Loucy (cell line): Measurements from ENCODE around the gene PFKFB2.

Experiments
- H2AFZ ChIP-seq: fragments of 200-600 bp; sonication (generic); 2 replicates; pipeline ENCODE4 v1.6.0; 2016; ENCODE audit warnings: antibody characterized with exemption, mild to moderate bottlenecking, low read length, moderate library complexity
- H3F3A ChIP-seq: fragments of 200-600 bp; 2 replicates; pipeline ENCODE4 v1.6.0; 2016; ENCODE audit warnings: antibody characterized with exemption, low read depth, mild to moderate bottlenecking
- H3K27me3 ChIP-seq: fragments of 200-600 bp; sonication (generic); 2 replicates; pipeline ENCODE4 v1.6.1; 2014; ENCODE audit warnings: low read length, mild to moderate bottlenecking; ENCODE audit not compliant: insufficient read depth, poor library complexity, severe bottlenecking
- H3K36me3 ChIP-seq: fragments of 200-600 bp; sonication (generic); 2 replicates; pipeline ENCODE4 v1.6.1; 2016; ENCODE audit warnings: low read length; ENCODE audit not compliant: insufficient read depth
- H3K4me1 ChIP-seq: fragments of 200-600 bp; sonication (generic); 2 replicates; pipeline ENCODE4 v1.5.1; 2014; ENCODE audit warnings: low read length, mild to moderate bottlenecking; ENCODE audit not compliant: insufficient read depth, poor library complexity, severe bottlenecking
- H3K4me2 ChIP-seq: fragments of 200-600 bp; sonication (generic); 2 replicates; pipeline ENCODE4 v1.6.0; 2014; ENCODE audit warnings: antibody characterized with exemption, low read length, low read depth, mild to moderate bottlenecking; ENCODE audit not compliant: poor library complexity, severe bottlenecking
- H3K4me3 ChIP-seq: fragments of 200-600 bp; sonication (generic); 2 replicates; pipeline ENCODE4 v1.5.1; 2014; ENCODE audit warnings: low read length, mild to moderate bottlenecking, mixed read lengths; ENCODE audit not compliant: poor library complexity, severe bottlenecking
- H3K79me2 ChIP-seq: fragments of 200-600 bp; sonication (generic); 2 replicates; pipeline ENCODE4 v1.6.1; 2014; ENCODE audit warnings: low read length; ENCODE audit not compliant: insufficient read depth
- H3K9ac ChIP-seq: fragments of 200-600 bp; sonication (generic); 2 replicates; pipeline ENCODE4 v1.6.0; 2014; ENCODE audit warnings: mild to moderate bottlenecking, low read depth, low read length, moderate library complexity; ENCODE audit not compliant: poor library complexity, severe bottlenecking
- H3K9me2 ChIP-seq: fragments of 200-600 bp; sonication (generic); replicated peaks from 2 replicates; pipeline ENCODE4 v1.6.1; 2016; ENCODE audit warnings: low read depth, low read length, mixed read lengths
- H3K9me3 ChIP-seq: fragments of 200-600 bp; sonication (generic); 2 replicates; pipeline ENCODE4 v1.6.1; 2014; ENCODE audit warnings: mild to moderate bottlenecking, antibody characterized with exemption, low read length, low read depth; ENCODE audit not compliant: insufficient read depth
- H4K20me1 ChIP-seq: fragments of 200-600 bp; sonication (generic); 2 replicates; pipeline ENCODE4 v1.6.0; 2014; ENCODE audit warnings: antibody characterized with exemption, low read length, mild to moderate bottlenecking; ENCODE audit not compliant: insufficient read depth, poor library complexity, severe bottlenecking
- EZH2phosphoT487 ChIP-seq: fragments of 200-600 bp; IDR thresholded peaks from 2 replicates; pipeline ENCODE4 v1.6.1; 2018; ENCODE audit warnings: antibody characterized with exemption, mild to moderate bottlenecking, moderate library complexity, borderline replicate concordance
- TF ChIP-seq, protein P1 (sequence below): fragments of 200-600 bp; sonication (generic); conservative IDR thresholded peaks from 2 replicates; pipeline ENCODE4 v1.5.1; 2014; ENCODE audit warnings: mild to moderate bottlenecking, antibody characterized with exemption, low read length

PFKFB2 gene

DNA sequence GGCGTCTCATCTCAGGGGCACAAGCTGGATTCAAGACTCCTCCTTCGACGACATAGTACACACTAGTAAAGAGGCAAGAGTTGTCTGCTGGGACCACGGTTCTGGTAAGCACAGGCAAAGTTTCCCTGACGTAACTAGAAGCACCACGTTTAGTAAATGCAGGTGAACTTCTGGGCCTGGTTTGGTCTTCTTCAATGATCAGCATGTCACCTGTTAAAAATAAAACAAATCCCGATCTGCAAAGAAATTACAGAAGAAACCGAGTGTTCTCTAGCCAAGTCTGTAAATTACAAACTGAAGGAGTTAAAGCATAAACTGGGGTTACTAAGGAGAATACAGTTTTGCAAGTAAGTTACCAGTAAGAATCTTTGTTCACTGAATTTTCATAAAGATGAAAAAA is 3.6 kb upstream of the PFKFB2 start:
- Histone ChIP-seq H3F3A (no peaks in the 10 kb centered on the region), H2AFZ (no peak overlapping the region), H3K9ac (peak overlapping the region; percentile 77), H4K20me1 (peaks cover 10% of the 10 kb centered on the region), H3K79me2 (peaks cover 37% of the 10 kb centered on the region), H3K4me1 (peaks cover 4% of the 10 kb centered on the region), H3K4me2 (peak overlapping the region; percentile 68), H3K27me3 (no peaks in the 10 kb centered on the region), H3K9me3 (no peaks in the 10 kb centered on the region), H3K9me2 (no peaks in the 10 kb centered on the region), H3K36me3 (no peaks in the 10 kb centered on the region), H3K4me3 (peak overlapping the region; percentile 79)
- TF ChIP-seq, protein P1, sequence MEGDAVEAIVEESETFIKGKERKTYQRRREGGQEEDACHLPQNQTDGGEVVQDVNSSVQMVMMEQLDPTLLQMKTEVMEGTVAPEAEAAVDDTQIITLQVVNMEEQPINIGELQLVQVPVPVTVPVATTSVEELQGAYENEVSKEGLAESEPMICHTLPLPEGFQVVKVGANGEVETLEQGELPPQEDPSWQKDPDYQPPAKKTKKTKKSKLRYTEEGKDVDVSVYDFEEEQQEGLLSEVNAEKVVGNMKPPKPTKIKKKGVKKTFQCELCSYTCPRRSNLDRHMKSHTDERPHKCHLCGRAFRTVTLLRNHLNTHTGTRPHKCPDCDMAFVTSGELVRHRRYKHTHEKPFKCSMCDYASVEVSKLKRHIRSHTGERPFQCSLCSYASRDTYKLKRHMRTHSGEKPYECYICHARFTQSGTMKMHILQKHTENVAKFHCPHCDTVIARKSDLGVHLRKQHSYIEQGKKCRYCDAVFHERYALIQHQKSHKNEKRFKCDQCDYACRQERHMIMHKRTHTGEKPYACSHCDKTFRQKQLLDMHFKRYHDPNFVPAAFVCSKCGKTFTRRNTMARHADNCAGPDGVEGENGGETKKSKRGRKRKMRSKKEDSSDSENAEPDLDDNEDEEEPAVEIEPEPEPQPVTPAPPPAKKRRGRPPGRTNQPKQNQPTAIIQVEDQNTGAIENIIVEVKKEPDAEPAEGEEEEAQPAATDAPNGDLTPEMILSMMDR = no peak
- TF ChIP-seq EZH2phosphoT487 = no peak

GRCh38 chr1:207049974-207050391 is 3.1 kb upstream of the PFKFB2 start:
- no peaks in the 10 kb centered on the region for H3K9me3 ChIP-seq
- H3K4me1 ChIP-seq = peaks cover 4% of the 10 kb centered on the region
- H3F3A ChIP-seq = no peaks in the 10 kb centered on the region
- peaks cover 37% of the 10 kb centered on the region for H3K79me2 ChIP-seq
- peaks cover 10% of the 10 kb centered on the region for H4K20me1 ChIP-seq
- peak overlapping the region; percentile 79 for H3K4me3 ChIP-seq
- no peaks in the 10 kb centered on the region for H3K36me3 ChIP-seq
- H2AFZ ChIP-seq = peak overlapping the region; percentile 97; the same call in 1 of the 2 replicates
- no peaks in the 10 kb centered on the region for H3K9me2 ChIP-seq
- no peaks in the 10 kb centered on the region for H3K27me3 ChIP-seq
- TF ChIP-seq, protein P1 = peak; percentile 87
- TF ChIP-seq EZH2phosphoT487 = no peak
- peak overlapping the region; percentile 77 for H3K9ac ChIP-seq
- H3K4me2 ChIP-seq = peak overlapping the region; percentile 68

DNA sequence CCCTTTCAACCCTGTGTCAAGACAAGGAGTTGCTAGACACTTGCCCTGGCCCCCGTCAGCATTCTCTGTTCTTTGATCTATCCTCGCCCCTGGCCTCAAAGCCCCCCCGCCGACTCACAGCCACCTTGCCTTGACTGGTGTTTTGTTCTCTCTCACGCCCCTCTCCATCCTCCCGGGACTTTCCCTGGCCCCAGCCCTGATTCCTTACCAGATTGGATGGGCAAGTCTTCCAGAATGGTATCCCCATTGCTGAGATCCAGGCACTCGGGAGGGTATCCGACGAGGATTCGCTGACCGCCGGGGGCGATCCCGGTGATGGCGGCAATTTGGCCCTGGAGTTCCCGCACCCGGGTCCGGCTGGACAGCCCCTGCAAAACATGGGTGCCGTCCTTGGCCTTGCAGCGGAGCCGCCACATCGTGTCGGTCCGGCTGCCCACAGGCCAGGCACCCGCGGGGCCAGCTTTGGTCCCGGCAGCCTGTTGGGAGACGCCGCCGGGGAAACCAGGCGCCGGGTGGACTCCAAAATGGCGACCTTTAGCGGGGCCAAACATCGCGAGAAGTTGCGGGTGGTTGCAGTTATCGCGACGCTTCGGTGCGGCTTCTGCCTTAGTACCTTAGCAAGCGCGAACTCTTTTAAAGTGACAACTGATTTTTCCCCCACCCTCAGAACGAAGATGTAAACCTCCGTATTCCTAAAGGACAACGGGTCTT is 2.4 kb upstream of the PFKFB2 start:
- Histone ChIP-seq H3K4me1 (peaks cover 4% of the 10 kb centered on the region), H3K27me3 (no peaks in the 10 kb centered on the region), H3K4me2 (peak overlapping the region; percentile 68), H3K9me3 (no peaks in the 10 kb centered on the region), H3K79me2 (peaks cover 37% of the 10 kb centered on the region), H3F3A (no peaks in the 10 kb centered on the region), H4K20me1 (peaks cover 10% of the 10 kb centered on the region), H2AFZ (peak overlapping the region; percentile 97), H3K9me2 (no peaks in the 10 kb centered on the region), H3K4me3 (peak overlapping the region; percentile 79), H3K36me3 (no peaks in the 10 kb centered on the region), H3K9ac (peak overlapping the region; percentile 77)
- no peak for TF ChIP-seq EZH2phosphoT487
- TF ChIP-seq, protein P1 = no peak
